HG03378 (cell line): ENCODE results near the gene MRPL20.

ENCODE experiments used
- ATAC-seq: cut with Tn5 transposase; IDR thresholded peaks from one replicate; pipeline ENCODE4 v1.9.1; 2021; ENCODE audit warnings: mild to moderate bottlenecking, moderate library complexity; ENCODE audit not compliant: unreplicated experiment

Gene MRPL20

DNA sequence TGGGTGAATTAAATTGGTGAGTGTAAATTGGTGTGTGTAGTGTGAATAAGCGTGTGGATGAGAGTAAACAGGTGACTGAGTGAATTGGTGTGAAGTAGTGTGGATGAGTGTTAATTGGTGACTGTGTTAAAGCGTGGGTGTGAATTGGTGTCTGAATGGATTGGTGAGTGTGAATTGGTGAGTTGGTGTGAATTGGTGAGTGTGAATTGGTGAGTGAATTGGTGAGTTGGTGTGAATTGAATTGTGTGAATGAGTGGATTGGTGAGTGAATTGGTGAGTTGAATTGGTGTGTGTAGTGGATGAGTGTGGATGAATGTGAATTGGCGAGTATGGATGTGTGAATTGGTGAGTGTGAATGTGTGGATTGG lies 40.4 kb downstream of the MRPL20 start:
- no peak for ATAC-seq

DNA sequence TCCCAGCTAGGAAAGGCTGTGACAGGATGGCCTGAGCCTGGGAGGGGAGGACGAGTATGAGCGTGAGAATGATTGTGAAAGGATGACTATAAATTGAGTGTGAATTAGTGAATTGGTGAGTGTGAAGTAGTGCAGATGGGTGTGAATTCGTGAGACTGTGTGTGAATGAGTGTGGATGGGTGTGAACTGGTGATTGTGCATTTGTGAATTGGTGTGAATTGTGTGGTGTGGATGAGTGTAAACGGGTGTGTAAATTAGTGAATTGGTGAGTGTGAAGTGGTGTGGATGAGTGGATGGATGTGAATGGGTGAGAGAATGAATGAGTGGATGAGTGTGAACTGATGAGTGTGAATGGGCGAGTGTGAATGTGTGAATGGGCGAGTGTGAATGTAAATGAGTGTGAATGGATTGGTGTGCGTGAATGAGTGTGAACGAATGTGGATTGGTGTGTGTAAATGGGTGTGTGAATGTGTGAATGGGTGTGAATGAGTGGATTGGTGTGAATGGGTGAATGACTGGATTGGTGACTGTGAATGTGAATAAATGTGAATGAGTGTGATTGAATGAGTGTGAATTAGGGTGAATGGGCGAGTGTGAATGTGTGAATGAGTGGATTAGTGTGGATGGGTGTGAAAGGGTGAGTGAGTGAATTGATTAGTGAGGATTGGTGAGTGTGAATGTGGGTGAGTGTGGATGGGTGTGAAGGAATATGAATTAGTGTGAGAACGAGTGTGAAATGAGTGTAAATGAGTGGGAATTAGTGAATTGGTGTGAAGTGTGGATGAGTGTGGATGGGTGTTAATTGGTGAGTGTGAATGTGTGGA lies 41.0 kb downstream of the MRPL20 start:
- no peak for ATAC-seq

DNA sequence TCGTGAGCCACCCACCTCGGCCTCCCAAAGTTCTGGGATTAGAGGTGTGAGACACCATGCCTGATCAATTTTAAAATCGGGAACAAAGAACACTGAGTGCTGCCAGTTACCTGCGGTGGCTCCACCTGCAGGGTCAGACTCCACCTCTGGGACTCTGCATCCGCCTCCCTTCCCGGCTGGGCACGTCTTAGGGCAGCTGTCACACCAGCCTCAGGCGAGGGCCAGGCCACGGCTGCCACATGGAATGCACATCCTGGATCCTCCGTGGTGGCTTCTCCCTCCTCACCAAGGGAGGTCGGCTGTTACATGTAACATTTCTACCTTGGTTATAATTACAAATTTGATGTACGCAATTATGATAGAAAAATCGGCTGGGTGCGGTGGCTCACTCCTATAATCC lies 42.8 kb downstream of the MRPL20 start:
- no peak for ATAC-seq

DNA sequence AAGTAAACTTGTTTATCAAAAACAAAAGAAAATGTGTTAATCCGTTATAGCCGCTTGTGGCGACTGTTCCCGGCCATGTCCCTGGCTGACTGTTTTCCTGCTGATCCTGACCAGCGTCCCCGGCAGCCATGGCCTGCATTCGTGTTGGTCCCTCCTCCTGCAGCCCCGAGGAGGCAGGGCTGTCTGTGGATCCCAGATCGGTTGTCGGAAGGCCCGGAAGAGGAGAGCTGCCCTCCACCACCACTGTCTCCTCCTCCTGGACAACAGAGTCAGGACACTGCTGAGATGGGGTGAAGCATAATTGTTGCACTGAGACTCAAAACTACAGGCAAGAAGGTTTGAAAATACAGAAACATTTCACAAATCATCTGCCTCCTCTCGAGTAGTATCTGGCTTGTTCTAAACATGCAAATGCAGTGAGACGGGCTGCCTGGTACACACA lies 45.1 kb downstream of the MRPL20 start:
- no peak for ATAC-seq

DNA sequence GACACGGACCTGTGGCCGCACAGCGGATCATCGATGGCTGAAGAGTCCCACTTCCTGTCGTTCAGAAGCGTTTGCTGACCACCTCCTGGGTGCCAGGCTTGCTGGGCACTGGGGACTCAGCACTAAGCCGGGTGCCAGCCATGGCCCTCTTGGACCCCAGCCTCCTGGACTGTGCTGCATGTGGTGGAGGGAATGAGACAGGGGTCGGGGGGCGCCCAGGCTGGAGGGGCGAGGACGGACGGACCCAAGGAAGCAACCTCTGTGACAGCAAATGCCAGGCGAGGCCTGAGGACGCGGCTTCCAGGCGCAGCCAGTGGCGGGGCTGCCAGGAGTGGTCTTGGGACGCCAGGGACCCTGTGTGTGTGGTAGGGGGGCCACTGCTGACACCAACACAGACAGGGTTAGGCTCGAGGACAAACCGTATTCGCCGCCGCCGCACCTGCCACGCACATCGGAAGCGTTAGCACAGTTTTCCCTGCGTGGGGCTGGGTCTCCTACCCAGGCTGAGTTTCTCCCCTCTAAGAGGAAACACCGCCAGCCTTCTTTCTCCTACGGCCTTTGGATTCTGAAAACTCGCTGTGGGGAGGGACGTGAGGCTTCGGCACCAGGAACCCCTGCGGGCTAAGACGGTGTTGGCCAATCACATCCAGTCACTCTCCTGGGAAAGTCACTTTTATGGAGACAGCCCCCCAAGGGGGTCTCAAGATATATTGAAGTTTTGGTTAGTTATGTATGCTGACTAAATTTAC lies 45.7 kb downstream of the MRPL20 start:
- no peak for ATAC-seq

DNA sequence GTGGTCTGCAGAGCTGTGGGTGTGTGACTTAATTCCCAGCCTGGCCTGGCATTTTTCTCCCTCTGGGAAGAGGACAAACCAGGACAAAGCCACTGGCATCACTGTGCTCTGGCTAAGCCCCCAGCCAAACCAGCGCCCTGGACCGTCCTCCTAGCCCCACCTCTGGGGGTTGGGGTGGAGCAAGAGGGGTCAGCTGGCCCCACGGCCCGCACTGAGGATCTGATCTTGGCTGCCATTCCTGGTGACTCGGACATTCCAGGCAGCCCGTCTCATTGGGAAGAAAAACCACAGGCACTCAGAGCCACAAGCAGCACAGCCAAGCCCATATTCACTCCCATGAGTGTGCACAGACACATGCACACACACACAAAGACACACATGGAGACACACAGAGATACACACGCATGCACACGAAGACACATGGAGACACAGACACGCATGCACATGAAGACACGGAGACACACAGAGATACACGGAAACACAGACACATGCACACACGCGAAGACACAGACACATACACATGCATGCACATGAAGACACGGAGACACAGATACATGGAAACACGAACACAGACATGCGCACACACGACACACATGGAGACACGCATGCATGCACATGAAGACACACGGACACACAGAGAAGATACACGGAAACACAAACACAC lies 46.5 kb downstream of the MRPL20 start:
- ATAC-seq = no peak

DNA sequence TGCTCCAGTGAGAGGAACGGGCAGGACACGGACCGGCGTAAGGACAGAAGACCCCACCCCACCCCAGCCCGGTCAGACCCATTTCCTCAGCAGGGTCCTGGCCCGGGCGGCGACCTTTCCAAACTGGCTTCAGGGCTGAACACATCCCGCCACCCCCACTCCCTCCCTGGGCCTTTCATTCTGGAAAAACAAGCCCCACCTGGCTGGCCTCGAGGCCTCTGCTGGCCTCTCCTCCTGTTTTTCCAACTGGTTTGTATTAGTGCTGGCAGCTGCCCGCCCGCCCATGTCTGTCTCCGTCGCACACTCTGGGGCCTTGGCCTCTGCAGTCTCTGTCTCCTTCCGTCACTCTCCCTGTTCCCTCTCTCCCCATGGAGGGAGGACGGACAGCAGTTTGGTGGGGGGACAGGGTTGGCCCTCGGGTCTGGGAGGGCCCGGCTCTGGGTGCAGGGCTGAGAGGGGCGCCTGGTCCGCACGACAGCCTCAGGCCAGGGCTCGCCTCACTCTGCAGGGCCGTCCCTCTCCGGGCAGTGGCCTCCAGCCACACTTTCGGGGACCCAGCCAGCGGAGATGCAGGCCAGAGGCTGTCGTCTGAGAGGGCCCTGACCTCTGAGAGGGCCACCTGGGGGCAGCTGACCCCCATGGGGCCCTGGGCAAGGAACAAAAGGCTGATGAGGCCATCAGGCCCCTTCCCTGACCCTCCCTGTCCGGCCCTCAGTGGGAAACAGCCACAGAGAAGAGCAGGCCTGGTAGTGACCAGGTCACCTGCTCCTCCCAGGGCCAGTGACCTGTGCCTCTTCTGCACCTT lies 47.2 kb downstream of the MRPL20 start:
- ATAC-seq = no peak

DNA sequence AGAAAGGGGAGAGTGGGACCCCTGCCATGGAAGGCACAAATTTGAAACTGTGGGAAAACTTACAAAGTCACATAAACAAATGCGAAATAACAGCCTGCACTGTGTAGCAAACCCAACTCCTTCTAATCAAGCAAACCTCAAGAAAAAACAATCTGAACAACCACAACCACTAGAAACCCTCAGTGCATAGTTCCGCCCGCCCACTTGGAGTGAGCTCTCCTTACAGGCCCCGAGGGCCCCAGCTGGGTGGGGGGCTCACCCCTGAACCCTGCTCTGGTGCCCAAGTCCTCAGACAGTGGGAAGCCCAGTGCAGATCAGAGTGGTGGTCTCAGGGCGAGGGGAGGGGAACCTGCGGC lies 47.8 kb downstream of the MRPL20 start:
- ATAC-seq = no peak

DNA sequence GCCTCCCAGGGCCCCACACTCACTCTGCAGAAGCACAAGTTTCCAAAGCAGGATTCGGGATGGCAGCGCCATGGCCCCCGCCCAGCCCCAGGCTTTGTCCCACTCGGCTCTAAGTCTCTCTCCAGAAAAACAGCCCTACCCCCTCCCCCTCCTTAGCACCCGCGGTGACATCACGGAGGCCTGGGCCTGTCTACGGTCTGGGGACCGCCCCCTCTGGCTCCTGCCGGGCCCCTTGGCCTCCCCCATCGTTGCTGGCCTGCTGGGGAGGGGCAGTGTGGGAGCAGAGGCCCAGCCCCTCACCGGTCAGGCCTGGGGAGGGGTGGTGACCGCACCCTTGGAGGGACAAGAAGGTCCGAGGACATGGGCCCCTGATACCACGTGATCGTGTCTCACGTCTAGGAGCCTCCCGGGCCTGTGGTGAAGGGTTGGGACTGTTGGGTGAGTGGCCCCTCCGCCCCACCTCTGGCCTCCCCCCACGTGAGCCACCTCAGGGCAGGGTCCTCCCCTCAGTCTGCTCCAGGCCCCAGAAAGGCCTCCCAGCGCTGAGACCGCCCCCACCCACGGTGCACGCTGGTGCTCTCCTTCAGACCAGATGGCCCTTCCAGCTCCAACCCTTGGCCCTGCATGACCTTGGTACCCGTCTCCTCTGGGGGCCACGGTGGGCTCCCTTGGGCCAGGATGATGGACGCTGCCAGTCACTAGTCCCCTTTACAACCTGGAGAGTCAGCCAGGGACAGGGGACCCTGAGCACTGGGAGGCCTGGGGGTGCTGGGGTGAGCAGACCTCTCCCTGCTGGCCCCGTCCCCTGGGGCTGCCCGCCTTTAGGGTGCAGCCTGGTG lies 48.4 kb downstream of the MRPL20 start, which contains the start of gene MXRA8:
Gene MXRA8 (minus strand): TSS at position 123 of the 839 bp plus-strand sequence. CDS start 51 bp downstream, at position 72.
- ATAC-seq = no peak

DNA sequence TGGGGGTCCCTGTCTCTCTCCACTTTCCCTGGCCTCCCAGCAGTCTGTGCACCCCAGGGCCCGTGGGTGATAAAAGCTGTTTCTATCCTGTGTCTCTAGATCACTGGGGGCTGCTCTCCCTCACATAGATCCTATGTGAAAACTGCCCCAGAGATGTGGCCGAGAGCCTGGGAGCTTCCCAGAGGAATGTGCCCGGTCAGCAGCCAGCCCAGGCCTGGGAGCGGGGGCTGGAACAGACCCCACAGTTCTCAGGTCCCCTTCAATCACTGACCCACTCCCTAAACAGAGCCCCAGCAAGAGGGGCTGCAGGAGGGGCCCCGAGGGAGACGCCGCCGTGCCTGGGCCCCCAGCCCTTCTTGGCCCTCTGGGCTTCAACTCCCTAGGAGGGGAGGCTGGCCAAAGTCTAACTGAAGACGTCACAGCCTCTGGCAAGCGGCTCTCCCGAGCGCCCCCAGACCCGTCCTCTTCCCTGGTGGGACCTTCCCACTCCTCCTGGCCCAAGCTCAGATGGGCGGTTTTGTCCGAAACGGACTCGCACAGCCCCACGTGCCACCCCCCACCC lies 49.1 kb downstream of the MRPL20 start:
- ATAC-seq = no peak

DNA sequence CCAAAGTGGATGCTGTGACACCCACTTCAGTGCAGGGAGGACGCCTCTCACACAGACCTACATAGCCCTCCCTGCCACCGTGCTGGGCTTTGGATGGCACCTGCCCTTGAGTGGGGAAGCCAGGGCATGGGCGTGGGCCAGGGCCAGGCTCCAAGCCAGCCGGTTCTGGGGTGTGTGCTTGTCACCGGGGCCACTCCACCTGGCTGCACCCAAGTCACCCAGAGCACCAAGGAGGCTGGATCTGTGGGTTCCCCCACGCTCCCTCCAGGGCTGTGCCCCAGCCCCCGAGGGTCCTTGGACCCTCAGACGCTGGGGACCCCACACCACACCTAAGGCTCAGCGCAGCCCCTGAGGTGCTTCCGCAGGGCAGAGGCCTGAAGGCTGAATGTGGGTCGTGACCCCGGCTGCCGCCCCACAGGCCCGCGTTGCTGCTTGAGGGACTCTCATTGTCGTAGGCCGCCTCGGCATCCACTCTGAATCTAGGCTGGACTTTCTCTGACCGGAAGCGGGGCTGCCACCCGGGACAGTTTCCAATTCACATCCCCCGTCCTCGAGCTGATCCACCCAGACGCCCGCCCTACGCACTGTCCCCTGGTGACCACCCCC lies 50.2 kb downstream of the MRPL20 start:
- no peak for ATAC-seq

DNA sequence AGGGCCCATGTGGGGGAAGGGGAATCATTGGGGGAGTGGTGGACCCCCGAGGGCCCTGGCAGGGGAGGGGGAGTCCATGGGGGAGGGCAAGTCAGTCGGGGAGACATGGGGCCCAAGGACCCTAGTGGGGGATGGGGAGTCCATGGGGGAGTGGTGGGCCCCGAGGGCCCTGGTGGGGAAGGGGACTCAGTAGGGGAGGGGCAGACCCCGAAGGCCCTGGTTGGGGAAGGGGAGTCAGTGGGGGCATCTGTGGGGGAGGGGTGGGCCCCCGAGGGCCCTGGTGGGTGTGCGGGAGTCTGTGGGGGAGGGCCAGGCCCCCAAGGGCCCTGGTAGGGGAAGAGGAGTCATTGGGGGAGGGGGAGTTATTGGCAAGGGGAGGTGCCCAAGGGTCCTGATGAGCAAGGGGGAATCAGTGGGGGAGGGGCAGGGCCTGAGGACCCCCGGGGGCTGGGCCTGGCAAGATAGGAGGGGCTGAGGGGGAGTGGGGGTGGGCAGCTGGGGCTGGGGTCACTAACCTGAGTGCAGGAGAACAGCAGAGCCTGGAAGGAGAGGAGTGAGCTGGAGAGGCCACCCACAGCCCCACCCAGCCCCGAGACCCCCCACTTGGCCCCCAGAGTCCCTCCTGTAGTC lies 50.8 kb downstream of the MRPL20 start:
- no peak for ATAC-seq

DNA sequence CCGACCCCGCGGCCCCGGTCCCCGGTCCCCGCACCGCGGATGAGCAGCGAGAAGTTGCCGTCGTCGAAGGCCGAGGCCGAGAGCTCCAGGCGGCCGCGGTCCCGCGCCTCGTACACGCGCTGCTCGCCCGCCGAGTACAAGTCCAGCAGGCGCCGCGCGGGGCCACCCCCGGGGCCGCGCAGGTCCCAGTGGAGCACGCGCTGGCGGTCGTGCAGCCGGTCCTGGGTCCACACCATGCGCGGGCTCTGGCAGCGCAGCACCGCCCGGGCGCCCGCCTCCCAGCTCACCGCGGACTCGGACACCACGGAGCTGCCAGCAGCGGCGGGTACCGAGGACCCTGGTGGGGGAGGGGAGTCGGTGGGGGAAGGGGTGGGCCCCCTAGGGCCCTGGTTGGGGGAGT lies 51.7 kb downstream of the MRPL20 start:
- no peak for ATAC-seq

DNA sequence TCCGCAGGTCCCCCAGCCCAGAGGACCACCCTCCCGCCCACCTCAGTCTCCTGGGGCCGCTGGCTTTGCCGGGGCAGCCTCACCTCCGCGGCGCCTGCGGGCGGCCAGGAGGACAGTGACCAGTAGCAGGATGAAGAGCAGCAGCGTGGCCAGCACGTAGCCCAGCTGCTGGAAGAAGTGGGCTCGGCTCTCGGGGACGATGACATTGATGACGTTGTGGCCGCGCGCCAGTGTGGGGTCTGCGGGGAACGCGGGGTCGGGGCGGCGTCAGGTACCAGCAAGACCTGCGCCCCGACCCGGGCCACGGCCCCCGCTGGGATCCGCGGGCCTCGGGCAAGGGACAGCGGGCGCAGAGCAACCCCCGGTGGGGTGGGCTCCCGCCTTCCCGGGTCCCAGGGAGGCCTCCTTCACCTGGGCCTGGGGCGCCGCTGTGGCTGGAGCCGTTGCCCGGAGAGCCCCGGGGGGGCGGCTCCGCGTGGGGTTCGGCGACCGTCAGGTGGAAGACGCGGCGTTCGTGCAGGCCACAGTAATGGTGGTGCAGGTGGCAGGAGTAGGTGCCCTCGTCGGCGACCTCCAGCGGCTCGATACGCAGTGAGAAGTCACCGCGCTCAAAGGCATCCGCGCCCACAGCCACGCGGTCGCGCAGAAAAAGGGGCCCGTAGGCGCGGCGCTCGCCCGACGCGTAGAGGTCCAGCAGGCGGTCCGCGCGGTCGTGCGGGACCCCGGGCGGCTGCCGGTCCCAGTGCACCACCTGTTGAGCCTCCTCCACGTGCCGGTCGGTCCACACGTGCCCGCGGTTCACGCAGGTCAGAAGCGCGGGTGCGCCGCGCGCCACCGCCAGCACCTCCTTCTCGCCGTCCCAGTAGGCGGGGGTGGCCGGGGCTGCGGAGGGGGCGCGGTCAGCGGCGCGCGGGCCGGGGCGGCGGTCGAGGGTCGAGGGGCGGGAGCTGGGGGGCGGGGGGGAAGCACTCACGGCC lies 52.5 kb downstream of the MRPL20 start:
- ATAC-seq = no peak

DNA sequence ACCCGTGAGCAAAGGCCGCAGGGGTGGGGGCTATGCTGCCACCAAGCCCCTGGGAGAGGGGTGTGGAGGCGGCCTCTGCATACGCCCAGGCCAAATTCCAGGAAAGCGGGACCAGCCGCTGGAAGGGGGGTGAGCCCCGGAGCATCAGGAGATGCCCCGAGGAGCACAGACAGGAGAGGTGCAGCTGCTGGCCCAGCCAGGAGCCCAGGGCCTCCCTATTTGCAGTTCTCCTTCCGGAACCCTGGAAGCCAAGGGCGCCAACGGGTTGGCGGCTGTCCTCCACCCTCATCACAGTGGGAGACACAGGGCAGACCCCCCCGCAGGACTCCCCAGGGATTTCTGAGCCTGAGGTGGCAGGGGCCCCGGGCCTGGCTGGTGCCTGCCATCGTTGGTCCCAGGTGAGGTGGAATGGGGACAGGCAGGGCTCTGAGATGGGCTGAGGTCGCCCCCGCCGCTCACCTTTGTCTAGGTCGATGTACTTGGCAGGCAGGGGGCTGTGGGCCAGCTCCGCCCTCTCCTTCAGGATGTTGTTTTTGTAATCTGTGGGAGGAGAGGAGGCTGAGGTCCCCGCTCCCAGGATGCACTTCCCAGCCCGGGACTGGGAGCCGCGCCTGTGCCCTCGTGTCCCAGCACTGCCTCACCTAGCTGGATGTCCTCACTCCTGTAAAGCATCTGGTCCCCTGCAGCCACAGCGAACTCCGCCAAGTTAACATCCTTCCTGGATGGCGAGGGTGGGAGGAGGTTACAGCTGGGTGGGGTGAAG lies 53.5 kb downstream of the MRPL20 start:
- no peak for ATAC-seq

DNA sequence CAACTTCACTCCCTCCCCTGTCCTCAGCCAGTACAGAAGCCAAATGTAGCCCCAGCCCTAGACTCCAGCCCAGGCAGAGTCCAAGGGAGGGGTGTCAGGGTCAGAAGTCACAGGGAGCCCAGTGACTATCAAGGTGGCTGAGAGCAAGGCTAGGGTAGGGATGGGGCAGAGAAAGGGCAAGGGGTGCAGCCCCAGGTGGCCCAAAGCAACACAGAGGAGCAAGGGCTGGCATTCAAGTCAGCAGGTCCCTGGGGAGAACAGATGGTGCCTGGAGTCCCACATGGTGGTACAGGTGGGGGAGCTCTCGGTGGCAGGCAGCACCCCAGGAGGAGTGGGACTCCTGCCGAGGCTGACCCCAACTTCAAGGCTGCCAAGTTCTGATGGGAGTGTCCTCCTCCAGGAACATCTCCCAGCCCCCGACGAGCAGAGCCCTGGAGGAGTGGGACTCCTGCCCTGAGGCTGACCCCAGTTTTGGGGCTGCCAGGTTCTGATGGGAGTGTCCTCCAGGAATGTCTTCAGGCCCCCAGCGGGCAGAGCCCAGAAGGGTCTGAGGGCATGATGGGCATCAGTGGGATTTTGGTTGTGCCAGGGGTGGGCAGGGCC lies 54.2 kb downstream of the MRPL20 start:
- no peak for ATAC-seq
